ENCODE data around the gene SPTBN1.

Gene SPTBN1

DNA sequence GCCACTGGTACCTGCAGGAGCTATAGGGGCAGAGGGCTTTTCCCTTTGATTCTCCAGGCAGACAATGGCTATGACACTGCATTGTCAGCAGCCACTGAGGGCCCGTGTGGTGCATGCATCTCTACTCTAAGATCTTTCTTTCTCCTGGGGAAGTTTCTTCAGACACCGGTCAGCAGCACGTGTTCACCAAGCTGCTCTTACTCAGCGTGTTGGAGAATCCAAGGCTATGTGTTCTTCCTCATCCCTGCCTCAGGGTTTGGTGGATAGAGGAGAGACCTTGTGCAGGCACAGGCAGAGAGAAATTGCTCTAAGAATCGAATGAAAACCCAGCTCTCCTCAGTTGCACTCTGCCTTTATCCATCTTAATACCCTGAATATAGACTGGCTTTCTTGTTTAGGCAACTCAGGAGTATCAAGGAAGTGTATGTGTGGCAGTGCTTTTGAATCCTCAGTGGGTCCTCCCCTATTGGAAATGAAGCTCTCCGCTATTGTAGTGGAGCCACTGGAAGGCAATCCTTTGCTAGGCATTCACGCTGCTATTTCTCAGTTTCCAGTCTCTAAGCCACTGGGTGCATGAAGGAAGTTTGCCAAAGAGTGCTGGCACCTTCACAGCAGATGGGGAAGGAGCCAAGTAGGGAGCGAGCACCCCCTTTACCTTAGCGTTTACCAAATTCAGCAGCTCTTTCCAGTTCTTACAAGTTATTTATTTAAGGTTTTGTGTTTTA lies 180.4 kb downstream of the SPTBN1 start:
- ChIA-PET POLR2A (no interaction called here), CTCF (no interaction called here)
- no peak for TF ChIP-seq BHLHE40 (IDR thresholded peaks at IDR 0.05; ENCODE audit: borderline replicate concordance)
- no peak for TF ChIP-seq SUZ12 (IDR thresholded peaks at IDR 0.05)
- TF ChIP-seq SP1 (IDR thresholded peaks at IDR 0.05): no peak
- TF ChIP-seq HDGF (IDR thresholded peaks at IDR 0.05; ENCODE audit: borderline replicate concordance): no peak
- DNase-seq (ENCODE audit: extremely low spot score): no peak

DNA sequence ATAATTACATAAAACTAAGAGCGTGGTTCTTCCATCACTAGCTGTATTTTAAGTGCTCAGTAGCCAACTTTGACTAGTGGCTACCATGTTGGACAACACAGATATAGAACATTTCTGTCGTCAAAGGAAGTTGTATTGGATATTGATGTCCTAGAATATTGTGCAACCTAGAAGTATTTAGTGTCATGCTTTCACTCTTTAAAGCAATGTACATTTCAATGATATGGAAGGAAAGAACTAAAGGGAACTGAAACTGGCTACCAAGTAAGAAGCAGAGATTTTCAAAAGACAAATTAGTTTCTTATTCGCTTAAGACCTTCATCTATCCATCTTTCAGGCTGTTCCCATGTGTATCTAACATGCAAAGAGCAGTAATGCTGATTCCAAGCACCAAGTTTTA lies 182.0 kb downstream of the SPTBN1 start:
- ChIA-PET CTCF (no interaction called here), POLR2A (no interaction called here)
- no peak for TF ChIP-seq FOXA1 (IDR thresholded peaks at IDR 0.05)
- no peak for TF ChIP-seq TARDBP (IDR thresholded peaks at IDR 0.05)
- TF ChIP-seq L3MBTL2 (conservative IDR thresholded peaks at IDR 0.05): no peak
- no peak for TF ChIP-seq SUZ12 (IDR thresholded peaks at IDR 0.05)
- no peak for TF ChIP-seq SP1 (IDR thresholded peaks at IDR 0.05)
- TF ChIP-seq NFRKB (IDR thresholded peaks at IDR 0.05): no peak
- no peak for TF ChIP-seq ELF4 (IDR thresholded peaks at IDR 0.05)
- no peak for TF ChIP-seq CTBP1 (IDR thresholded peaks at IDR 0.05; ENCODE audit: borderline replicate concordance)
- no peak for TF ChIP-seq BHLHE40 (IDR thresholded peaks at IDR 0.05; ENCODE audit: borderline replicate concordance)
- no peak for TF ChIP-seq ARNT (IDR thresholded peaks at IDR 0.05)
- no peak for TF ChIP-seq FOXK2 (IDR thresholded peaks at IDR 0.05)
- TF ChIP-seq HDGF (IDR thresholded peaks at IDR 0.05; ENCODE audit: borderline replicate concordance): no peak
- no peak for DNase-seq (ENCODE audit: extremely low spot score)

DNA sequence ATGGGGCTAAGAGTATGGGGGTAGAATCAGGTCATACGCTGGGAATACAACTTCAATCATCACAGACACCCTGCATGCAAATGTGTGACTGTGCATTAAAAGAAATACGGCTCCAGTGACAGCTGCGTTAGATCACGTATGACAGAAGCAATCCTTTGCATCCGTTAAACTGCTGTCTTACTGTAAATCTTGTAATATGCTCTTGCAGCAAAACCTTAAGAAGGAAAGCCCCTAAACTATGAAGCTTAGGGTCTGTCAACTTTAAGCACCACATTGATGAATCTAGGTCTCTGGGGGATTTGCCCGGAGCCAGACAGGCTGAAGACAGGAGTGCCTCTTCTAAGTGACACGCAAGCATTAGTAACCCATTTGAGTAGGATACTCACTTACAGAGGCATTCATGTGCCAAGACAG lies 182.7 kb downstream of the SPTBN1 start:
- ChIA-PET CTCF (no interaction called here), POLR2A (no interaction called here)
- TF ChIP-seq SP1 (IDR thresholded peaks at IDR 0.05) (no peak), FOXA1 (IDR thresholded peaks at IDR 0.05) (no peak), ARNT (IDR thresholded peaks at IDR 0.05) (no peak), L3MBTL2 (conservative IDR thresholded peaks at IDR 0.05) (no peak), ELF4 (IDR thresholded peaks at IDR 0.05) (no peak), HDGF (IDR thresholded peaks at IDR 0.05; ENCODE audit: borderline replicate concordance) (no peak), CTBP1 (IDR thresholded peaks at IDR 0.05; ENCODE audit: borderline replicate concordance) (no peak), LEF1 (IDR thresholded peaks at IDR 0.05; ENCODE audit: borderline replicate concordance) (no peak), SUZ12 (IDR thresholded peaks at IDR 0.05) (no peak), ZNF384 (IDR thresholded peaks at IDR 0.05) (no peak), FOXK2 (IDR thresholded peaks at IDR 0.05) (no peak), NFRKB (IDR thresholded peaks at IDR 0.05) (no peak), BHLHE40 (IDR thresholded peaks at IDR 0.05; ENCODE audit: borderline replicate concordance) (no peak), TARDBP (IDR thresholded peaks at IDR 0.05) (no peak), FOXM1 (IDR thresholded peaks at IDR 0.05; ENCODE audit: borderline replicate concordance) (no peak)
- TF ChIP-seq, protein P1, sequence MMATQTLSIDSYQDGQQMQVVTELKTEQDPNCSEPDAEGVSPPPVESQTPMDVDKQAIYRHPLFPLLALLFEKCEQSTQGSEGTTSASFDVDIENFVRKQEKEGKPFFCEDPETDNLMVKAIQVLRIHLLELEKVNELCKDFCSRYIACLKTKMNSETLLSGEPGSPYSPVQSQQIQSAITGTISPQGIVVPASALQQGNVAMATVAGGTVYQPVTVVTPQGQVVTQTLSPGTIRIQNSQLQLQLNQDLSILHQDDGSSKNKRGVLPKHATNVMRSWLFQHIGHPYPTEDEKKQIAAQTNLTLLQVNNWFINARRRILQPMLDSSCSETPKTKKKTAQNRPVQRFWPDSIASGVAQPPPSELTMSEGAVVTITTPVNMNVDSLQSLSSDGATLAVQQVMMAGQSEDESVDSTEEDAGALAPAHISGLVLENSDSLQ (IDR thresholded peaks at IDR 0.05): no peak
- DNase-seq (ENCODE audit: extremely low spot score): no peak

DNA sequence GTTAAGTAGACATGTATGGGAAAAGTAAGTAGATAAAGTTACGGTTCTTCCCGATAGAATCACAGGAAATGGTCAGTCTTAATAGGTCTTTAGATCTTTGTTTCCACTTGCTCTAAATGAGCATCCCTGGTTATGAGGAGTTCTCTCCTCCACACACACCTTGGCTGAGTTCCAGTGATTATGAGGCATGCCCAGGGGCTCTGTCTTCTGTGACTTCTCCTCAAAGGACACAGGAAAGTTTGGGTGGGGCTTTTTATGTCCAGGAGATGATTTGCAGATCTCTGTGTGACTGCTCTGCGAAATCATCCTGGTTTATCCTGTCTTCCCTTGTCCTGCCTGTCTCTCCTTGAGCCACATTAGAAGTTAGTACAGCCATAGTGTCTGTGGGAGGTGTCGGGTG lies 183.5 kb downstream of the SPTBN1 start:
- no peak for DNase-seq (ENCODE audit: extremely low spot score)
- CTCF ChIA-PET: no interaction called here
- POLR2A ChIA-PET: no interaction called here
- no peak for TF ChIP-seq FOXM1 (IDR thresholded peaks at IDR 0.05; ENCODE audit: borderline replicate concordance)
- TF ChIP-seq FOXA1 (IDR thresholded peaks at IDR 0.05): no peak
- no peak for TF ChIP-seq ELF4 (IDR thresholded peaks at IDR 0.05)
- TF ChIP-seq LEF1 (IDR thresholded peaks at IDR 0.05; ENCODE audit: borderline replicate concordance): no peak
- TF ChIP-seq FOXK2 (IDR thresholded peaks at IDR 0.05): no peak
- TF ChIP-seq NFRKB (IDR thresholded peaks at IDR 0.05): no peak
- no peak for TF ChIP-seq SUZ12 (IDR thresholded peaks at IDR 0.05)
- TF ChIP-seq CTBP1 (IDR thresholded peaks at IDR 0.05; ENCODE audit: borderline replicate concordance): no peak
- TF ChIP-seq, protein P1 (IDR thresholded peaks at IDR 0.05): no peak
- no peak for TF ChIP-seq HDGF (IDR thresholded peaks at IDR 0.05; ENCODE audit: borderline replicate concordance)
- TF ChIP-seq SP1 (IDR thresholded peaks at IDR 0.05): no peak
- TF ChIP-seq ZNF384 (IDR thresholded peaks at IDR 0.05): no peak
- no peak for TF ChIP-seq ARNT (IDR thresholded peaks at IDR 0.05)

DNA sequence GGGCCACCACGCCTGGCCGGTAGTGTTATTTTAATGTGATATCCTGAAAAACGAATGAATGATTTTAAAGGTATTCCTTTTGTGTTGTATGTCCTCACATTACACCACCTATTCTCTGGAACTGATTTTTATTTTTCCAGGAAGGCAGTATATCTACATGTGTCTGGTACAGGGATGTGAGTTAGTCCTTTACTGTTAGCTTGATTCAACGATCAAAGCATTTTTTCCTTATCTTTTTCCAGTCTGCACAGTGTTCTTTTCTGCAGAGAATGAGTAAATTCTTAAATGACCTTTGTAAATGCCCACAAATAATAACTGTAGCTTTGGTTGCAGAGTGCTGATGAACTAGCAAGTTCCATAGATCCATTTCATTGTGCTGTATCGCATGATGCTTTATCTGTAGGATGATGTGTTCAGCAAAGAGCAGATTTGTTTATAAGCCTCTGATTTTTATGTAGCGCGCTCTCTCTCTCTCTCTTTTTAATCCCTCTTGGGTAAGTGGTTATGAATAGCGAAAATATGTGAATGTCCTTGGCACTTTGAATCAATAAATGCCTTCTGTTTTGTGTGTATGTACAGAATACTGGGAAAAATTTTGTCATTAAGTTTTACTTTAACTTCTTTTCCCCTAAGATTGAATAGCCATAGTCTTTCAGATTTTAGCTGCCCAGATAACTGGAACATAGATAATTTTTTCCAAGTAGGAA lies 184.9 kb downstream of the SPTBN1 start:
- POLR2A ChIA-PET: no interaction called here

More for the DNA sequence above, 184.9 kb downstream of the SPTBN1 start:
- no peak for TF ChIP-seq SUZ12 (IDR thresholded peaks at IDR 0.05)
- TF ChIP-seq NFRKB (IDR thresholded peaks at IDR 0.05): no peak
- no peak for TF ChIP-seq FOXA1 (IDR thresholded peaks at IDR 0.05)
- no peak for TF ChIP-seq SP1 (IDR thresholded peaks at IDR 0.05)
- no peak for TF ChIP-seq CTBP1 (IDR thresholded peaks at IDR 0.05; ENCODE audit: borderline replicate concordance)
- TF ChIP-seq LEF1 (IDR thresholded peaks at IDR 0.05; ENCODE audit: borderline replicate concordance): no peak
- no peak for TF ChIP-seq L3MBTL2 (conservative IDR thresholded peaks at IDR 0.05)
- TF ChIP-seq BHLHE40 (IDR thresholded peaks at IDR 0.05; ENCODE audit: borderline replicate concordance): no peak
- no peak for TF ChIP-seq FOXK2 (IDR thresholded peaks at IDR 0.05)
- no peak for TF ChIP-seq FOXM1 (IDR thresholded peaks at IDR 0.05; ENCODE audit: borderline replicate concordance)
- TF ChIP-seq ELF4 (IDR thresholded peaks at IDR 0.05): no peak
- TF ChIP-seq, protein P1 (IDR thresholded peaks at IDR 0.05): no peak
- no peak for TF ChIP-seq TARDBP (IDR thresholded peaks at IDR 0.05)
- no peak for TF ChIP-seq ARNT (IDR thresholded peaks at IDR 0.05)
- TF ChIP-seq HDGF (IDR thresholded peaks at IDR 0.05; ENCODE audit: borderline replicate concordance): no peak
- no peak for TF ChIP-seq ZNF384 (IDR thresholded peaks at IDR 0.05)
- no peak for DNase-seq (ENCODE audit: extremely low spot score)
- CTCF ChIA-PET: interaction anchor here (0.6 kb wide), 1 partner anchor 205 kb away, joined by 3 read pairs; no protein-coding TSS in a partner anchor

Data from HEK293T (cell line).